ENCODE results near the gene CHD1.

DNA sequence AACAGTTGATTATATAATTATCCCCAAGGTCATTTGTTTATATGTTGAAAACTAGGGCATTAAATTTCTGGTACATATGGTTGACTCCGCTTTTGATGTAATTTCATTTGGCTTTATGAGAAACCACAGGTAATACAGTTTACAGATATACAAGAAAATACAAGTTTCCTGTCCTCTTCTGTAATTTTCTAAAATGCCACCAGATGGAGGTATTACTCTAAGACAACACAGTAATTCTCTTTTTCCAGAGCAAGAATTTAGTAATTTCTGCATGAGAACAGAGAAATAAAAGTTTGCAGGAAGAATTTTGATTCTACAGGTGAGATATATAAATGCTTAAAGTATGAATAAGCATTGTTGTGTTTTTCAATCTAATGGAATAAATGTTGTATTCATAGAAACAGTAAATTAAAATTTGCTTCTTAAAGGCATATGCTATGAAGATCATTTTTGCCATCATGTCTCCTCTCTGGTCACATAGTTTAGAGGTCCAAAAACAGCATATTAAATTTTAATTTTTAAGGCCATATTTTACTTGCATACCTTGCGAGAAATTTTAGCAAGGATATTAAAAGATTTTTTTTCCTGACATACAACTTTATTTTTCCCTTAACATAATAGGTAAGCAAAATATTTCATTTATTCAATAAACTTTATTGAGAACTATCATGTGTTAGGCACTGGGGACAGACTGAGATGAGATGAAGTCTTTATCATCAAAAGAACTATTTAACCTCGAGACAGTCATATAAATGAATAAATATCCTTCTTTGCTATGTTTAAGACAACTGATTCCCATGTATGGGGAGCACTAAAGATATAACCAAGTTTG, 22.7 kb downstream of the CHD1 start:
- TF ChIP-seq POLR2AphosphoS5 (IDR thresholded peaks at IDR 0.05; ENCODE audit: low read depth, low read length) (no peak), POLR2A (IDR thresholded peaks at IDR 0.05; ENCODE audit: low read depth, low read length) (no peak), SPI1 (IDR thresholded peaks at IDR 0.05; ENCODE audit: low read depth, low read length) (no peak), TAF1 (IDR thresholded peaks at IDR 0.05; ENCODE audit: low read depth, low read length) (no peak), PAX5 (IDR thresholded peaks at IDR 0.05; ENCODE audit: insufficient read depth, low read length, severe bottlenecking) (no peak), POU2F2 (IDR thresholded peaks at IDR 0.05; ENCODE audit: low read depth, low read length) (no peak)

All from GM12891 (cell line).